Activated CD4-positive, CD25-positive, alpha-beta regulatory T cell treated with anti-CD3 and anti-CD28 coated beads, Interleukin-2, amount 50 U/mL, for 16 hours (primary cell): ENCODE results near the gene SEMA6D.

Source experiments
- DNase-seq: peaks from one replicate; pipeline ENCODE4 v3.0.0-alpha.2; 2020; ENCODE audit warnings: low read depth, low spot score

SEMA6D gene, protein sequence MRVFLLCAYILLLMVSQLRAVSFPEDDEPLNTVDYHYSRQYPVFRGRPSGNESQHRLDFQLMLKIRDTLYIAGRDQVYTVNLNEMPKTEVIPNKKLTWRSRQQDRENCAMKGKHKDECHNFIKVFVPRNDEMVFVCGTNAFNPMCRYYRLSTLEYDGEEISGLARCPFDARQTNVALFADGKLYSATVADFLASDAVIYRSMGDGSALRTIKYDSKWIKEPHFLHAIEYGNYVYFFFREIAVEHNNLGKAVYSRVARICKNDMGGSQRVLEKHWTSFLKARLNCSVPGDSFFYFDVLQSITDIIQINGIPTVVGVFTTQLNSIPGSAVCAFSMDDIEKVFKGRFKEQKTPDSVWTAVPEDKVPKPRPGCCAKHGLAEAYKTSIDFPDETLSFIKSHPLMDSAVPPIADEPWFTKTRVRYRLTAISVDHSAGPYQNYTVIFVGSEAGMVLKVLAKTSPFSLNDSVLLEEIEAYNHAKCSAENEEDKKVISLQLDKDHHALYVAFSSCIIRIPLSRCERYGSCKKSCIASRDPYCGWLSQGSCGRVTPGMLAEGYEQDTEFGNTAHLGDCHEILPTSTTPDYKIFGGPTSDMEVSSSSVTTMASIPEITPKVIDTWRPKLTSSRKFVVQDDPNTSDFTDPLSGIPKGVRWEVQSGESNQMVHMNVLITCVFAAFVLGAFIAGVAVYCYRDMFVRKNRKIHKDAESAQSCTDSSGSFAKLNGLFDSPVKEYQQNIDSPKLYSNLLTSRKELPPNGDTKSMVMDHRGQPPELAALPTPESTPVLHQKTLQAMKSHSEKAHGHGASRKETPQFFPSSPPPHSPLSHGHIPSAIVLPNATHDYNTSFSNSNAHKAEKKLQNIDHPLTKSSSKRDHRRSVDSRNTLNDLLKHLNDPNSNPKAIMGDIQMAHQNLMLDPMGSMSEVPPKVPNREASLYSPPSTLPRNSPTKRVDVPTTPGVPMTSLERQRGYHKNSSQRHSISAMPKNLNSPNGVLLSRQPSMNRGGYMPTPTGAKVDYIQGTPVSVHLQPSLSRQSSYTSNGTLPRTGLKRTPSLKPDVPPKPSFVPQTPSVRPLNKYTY

GRCh38 chr15:47717036-47717612 is at the start of gene SEMA6D:
SEMA6D (plus strand) TSS chr15:47717505; CDS start chr15:47759799, 42,294 bp downstream.
- DNase-seq: no peak

GRCh38 chr15:47669221-47669620 is 48.1 kb upstream of the SEMA6D start:
- DNase-seq: no peak

- DNase-seq: no peak
Observed at GRCh38 chr15:47670365-47670764, 46.9 kb upstream of the SEMA6D start.

DNA sequence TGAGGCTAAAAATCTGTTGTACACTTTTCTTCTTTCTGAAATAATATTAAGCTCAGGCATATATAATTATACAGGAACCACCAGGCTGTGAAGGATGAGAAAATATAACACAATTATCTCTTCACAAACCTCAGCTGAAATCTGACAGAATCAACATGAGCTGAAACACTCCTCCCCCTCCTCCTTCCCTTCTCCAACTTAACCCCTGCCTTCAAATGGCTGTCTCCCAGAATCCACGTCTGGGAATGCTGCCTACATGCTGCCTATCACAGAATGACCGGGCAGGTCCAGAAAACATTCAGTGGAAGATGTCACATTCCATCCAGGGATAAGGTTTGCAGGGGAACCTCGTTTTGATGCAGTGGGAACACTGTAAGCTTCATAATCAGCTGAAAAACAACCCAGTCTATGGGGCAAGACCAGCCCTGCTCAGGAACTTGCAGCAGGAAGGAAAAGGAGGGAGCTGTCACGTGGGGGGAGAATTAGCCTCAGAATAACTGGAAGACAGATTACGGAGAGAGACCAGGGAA is 44.0 kb upstream of the SEMA6D start:
- DNase-seq: no peak

DNA sequence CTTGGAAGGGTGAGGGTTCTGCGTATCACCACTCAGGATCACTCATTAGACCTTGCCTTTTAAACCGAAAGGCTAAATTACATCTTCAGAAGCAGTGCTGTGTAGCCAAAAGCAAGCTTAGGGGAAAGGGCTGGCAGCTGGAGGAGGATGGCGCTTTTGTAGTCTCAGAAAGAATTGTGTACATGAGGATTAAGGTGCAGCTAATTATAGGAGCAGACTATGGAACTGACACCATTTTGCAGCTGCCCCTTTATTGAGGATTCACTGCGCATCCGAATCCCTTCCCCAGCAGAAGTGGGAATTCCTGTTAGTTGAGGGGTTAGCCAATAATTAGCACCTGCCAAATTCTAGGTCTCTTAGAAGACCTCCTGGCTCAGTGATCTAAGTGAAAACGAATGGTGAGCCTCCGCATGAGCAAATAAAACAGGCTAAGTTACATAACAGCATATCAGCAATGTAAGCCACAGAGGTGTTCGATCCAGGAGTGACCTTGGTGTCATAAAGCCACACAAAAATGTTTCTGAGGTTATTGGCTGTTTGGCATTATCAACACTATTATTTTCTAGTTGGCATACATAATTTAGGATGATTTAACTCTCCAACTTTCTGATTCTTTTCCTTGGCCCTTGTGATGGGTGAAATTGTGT is 42.6 kb upstream of the SEMA6D start:
- DNase-seq: no peak

DNA sequence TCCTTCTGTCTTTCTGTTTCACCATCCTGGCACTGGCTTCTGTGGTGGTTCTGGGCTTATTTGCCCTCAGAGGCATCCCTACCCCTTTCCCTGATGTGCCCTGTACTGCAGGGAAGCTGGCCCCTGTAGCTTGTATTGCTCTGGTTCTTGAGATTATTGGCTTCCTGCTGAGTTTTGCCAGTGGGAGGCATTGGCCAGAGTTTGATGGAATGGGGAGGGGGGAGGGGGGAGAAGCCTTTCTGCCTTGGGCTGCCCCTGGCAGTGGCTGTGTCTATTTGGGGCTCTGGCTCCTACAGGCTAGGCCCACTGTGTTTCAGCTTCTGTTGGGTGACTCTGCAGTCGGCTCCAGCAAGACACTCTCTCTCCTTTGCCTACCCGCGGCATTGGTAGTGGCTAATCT is 41.6 kb upstream of the SEMA6D start:
- DNase-seq: no peak

- no peak for DNase-seq
Observed at GRCh38 chr15:47678040-47678439, 39.3 kb upstream of the SEMA6D start.

- no peak for DNase-seq
Observed at GRCh38 chr15:47682661-47683060, 34.6 kb upstream of the SEMA6D start.

- no peak for DNase-seq
Observed at GRCh38 chr15:47685141-47685870, 32.0 kb upstream of the SEMA6D start.

- no peak for DNase-seq
Observed at GRCh38 chr15:47688573-47689086, 28.7 kb upstream of the SEMA6D start.

DNA sequence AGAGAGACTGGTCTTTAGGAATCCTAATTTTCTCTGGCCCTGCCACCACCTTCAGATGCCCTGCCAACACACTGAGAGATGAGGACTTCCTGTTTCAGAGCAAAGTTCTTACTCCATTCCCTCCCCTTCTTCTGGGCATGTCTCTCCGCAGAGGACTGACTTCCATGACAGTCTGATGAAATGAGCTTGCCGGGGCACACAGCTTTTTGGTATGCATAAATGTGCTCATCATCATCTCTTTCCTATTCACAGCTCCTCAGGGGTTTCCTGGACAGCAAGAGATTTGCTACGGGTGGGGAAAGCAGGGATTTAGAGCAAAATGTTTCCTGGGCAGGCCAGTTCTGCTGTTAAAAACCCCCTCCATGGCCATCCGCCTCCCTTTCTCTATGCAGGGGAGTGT is 27.6 kb upstream of the SEMA6D start:
- no peak for DNase-seq

GRCh38 chr15:47691882-47692281 is 25.4 kb upstream of the SEMA6D start:
- DNase-seq: no peak

DNA sequence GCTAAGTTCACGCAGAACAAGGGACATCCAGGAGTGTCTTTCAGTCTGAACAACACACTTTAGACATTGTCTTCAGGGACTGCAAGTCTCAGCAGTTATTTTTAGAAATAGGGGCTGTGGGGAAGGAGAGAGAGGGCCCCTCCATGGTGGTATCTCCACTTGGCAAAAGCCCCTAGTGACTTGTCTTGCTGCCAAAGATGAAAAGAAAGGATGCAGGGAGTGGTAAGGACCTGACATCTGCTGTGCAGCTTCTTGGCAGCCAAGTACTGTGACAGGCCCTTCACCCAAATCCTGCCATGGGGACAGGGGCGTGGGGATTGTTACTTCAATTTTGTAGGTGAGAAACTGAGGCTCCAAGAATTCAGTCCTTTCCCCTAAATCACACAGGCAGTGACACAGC is 21.0 kb upstream of the SEMA6D start:
- no peak for DNase-seq

DNA sequence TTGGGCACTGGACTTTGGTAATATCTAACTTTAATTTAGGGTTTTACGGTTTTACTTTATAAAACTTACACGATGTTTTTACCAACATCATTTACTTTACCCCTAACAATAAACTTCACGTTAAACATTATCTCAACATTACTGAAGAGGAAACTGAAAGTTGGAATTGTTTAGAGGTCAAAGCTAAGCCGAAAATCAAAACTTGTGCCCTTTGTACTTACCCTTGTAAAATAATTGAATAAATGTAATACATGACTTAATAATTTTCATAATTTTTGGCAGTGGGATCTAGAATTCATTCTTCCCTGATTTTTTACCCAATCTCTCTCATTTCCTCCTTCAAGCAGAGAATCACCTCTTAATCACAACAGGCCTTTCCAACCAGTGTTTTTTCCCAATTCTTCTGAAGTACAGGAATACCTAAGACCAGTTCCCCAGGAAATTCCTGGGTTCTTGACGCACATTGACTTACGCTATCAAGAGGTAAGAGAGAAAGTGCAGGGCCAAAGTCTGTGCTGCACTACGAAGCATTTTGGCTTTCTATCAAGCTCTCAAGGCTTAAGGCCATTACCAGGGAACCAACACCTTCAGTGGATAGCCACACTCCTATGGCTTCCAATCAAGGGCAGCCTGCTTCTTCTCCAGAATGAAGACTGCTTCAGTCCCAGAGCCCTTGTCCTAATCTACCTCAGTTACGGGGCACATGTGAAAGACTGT is 11.9 kb upstream of the SEMA6D start:
- DNase-seq: no peak

DNA sequence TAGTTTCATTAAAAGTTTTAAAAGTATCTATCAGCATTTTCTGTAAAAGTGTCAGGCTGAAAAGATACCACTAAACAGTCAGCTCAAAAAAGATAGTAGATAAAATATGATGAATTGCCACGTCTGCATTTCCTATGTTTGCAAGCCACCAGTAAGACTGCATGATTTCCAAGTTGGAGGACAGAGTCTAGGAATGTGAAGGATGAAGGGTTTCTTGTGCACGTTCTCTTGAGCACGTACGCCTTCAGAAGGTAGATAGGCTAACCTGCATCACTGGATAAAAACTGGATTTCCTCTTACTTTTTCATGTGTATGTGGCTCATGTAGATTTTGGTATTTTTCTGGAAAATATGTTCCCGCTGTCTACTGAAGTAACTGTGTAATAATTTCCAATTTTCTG is 9.9 kb upstream of the SEMA6D start:
- DNase-seq: no peak

- DNase-seq: no peak
Observed at GRCh38 chr15:47708161-47708980, 8.9 kb upstream of the SEMA6D start.

DNA sequence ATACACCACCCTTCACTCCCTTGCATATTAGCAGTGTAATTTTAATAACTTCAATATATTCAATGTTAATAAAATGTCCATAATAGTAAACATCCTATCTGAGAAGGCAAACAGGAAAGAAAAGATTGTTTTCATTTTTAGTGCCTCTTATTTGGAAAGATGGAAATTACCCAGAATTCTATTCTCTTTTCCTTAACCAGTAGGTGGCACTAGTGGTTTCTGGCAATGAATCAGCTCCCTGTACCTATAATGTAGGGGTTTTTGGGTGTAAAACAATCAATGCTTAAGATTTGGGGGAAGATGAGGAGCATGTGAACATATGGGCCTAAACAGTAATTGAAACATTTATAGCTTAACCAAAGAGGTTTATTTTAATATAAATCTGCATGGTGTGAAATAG is 5.7 kb upstream of the SEMA6D start:
- DNase-seq: no peak

- no peak for DNase-seq
Observed at GRCh38 chr15:47715402-47715801, 1.9 kb upstream of the SEMA6D start.
